GM12891 (cell line): Measurements from ENCODE around the gene PCID2.

Experiments
- DNase-seq: peaks from one replicate; pipeline ENCODE4 v3.0.0; 2011; ENCODE audit warnings: low spot score; ENCODE audit not compliant: insufficient read length
- FAIRE-seq: peaks from 2 replicates; lab custom pipeline; 2011; peaks lifted over from hg19 to GRCh38; lab: Jason Lieb, UNC
- PAX5 ChIP-seq: IDR thresholded peaks from 2 replicates; pipeline ENCODE4 v1.6.1; 2011; ENCODE audit warnings: low read length, moderate library complexity, mild to moderate bottlenecking; ENCODE audit not compliant: insufficient read depth, severe bottlenecking
- POLR2A ChIP-seq: IDR thresholded peaks from 2 replicates; pipeline ENCODE4 v1.6.1; 2011; ENCODE audit warnings: low read depth, low read length, control low read depth
- POLR2AphosphoS5 ChIP-seq: IDR thresholded peaks from 2 replicates; pipeline ENCODE4 v1.6.1; 2011; ENCODE audit warnings: low read depth, low read length, control low read depth
- POU2F2 ChIP-seq: IDR thresholded peaks from 2 replicates; pipeline ENCODE4 v1.6.1; 2011; ENCODE audit warnings: low read depth, mild to moderate bottlenecking, control low read depth, low read length, moderate library complexity
- SPI1 ChIP-seq: IDR thresholded peaks from 2 replicates; pipeline ENCODE4 v1.6.1; 2011; ENCODE audit warnings: low read depth, low read length, control low read depth
- TAF1 ChIP-seq: IDR thresholded peaks from 2 replicates; pipeline ENCODE4 v1.6.1; 2011; ENCODE audit warnings: low read depth, low read length, control low read depth

The PCID2 gene

GRCh38 chr13:113179374-113180230 lies 28.9 kb downstream of the PCID2 start:
- FAIRE-seq (no peak), DNase-seq (no peak)
- TF ChIP-seq PAX5 (no peak), POLR2AphosphoS5 (no peak), SPI1 (no peak), POU2F2 (no peak), TAF1 (no peak), POLR2A (no peak)

- DNase-seq (no peak), FAIRE-seq (no peak)
- TF ChIP-seq PAX5 (no peak), POLR2A (no peak), POU2F2 (no peak), POLR2AphosphoS5 (no peak), SPI1 (no peak), TAF1 (no peak)
Observed at GRCh38 chr13:113178896-113179167, 29.6 kb downstream of the PCID2 start.

DNA sequence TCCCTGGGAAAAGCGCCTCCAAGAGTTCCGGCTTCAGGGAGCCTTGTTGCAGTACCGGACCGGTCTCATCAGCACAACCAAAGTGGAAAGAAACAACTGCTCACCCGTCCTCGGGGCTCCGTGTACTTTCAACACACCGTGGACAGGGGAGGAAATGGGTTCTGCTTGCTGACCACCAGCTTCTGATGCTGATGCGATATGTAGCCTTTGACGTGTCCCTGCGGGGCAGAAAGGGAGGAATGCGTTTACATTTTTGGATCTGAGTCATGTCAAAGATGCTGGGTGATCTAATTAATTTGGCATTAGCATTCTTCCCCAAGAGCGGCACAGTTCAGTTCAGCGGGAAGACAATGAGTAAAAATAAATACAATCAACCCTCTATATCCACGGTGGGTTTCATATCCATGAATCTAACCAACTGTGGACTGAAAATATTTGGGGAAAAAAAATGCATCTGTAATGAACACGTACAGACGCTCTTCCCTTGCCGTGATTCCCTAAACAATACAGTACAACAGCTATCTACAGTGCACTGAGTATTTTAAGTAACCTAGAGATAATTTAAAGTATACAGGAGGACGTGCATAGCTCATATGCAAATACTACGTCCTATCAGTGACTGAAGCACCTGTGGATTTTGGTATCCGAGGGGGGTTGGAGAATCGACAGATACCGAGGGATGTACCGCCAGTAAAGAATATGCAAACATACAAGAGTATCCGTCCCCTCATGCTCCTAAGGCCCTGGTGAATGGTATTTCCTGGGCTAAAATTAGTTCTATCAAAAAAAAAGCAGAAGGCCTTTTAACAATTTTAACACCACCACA lies 30.2 kb downstream of the PCID2 start:
- TF ChIP-seq PAX5: no peak
- no peak for TF ChIP-seq POU2F2
- no peak for TF ChIP-seq POLR2AphosphoS5
- no peak for TF ChIP-seq POLR2A
- no peak for TF ChIP-seq SPI1
- TF ChIP-seq TAF1: no peak
- DNase-seq (no peak), FAIRE-seq (no peak)

GRCh38 chr13:113176822-113177221 lies 31.6 kb downstream of the PCID2 start:
- TF ChIP-seq POU2F2: no peak
- TF ChIP-seq SPI1: no peak
- no peak for TF ChIP-seq TAF1
- TF ChIP-seq POLR2A: no peak
- TF ChIP-seq PAX5: no peak
- no peak for TF ChIP-seq POLR2AphosphoS5
- DNase-seq (no peak), FAIRE-seq (no peak)

DNA sequence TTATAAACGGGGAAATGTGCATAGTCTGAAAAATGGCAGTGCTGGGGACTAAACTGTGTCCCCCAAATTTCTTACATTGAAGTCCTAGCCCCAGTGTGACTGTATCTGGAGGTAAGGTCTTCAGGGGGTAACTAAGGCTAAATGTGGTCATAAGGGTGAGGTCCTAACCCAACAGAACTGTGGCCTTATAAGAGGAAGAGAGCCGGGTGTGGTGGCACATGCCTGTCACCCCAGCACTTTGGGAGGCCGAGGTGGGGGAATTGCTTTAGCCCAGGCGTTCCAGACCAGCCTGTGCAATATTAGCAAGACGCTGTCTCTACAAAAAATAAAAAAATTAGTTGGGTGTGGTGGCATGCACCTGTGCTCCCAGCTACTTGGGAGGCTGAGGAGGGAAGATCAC lies 32.2 kb downstream of the PCID2 start:
- no peak for FAIRE-seq
- DNase-seq: no peak
- TF ChIP-seq POU2F2 (no peak), POLR2A (no peak)

GRCh38 chr13:113172419-113172926 lies 36.0 kb downstream of the PCID2 start:
- no peak for FAIRE-seq
- TF ChIP-seq PAX5 (no peak), POU2F2 (no peak)

GRCh38 chr13:113171250-113172125 lies 37.0 kb downstream of the PCID2 start:
- DNase-seq (no peak), FAIRE-seq (no peak)
- TF ChIP-seq POLR2A (no peak), TAF1 (no peak), PAX5 (no peak), SPI1 (no peak), POLR2AphosphoS5 (no peak), POU2F2 (no peak)

More at GRCh38 chr13:113172419-113172926, 36.0 kb downstream of the PCID2 start:
- DNase-seq: no peak

DNA sequence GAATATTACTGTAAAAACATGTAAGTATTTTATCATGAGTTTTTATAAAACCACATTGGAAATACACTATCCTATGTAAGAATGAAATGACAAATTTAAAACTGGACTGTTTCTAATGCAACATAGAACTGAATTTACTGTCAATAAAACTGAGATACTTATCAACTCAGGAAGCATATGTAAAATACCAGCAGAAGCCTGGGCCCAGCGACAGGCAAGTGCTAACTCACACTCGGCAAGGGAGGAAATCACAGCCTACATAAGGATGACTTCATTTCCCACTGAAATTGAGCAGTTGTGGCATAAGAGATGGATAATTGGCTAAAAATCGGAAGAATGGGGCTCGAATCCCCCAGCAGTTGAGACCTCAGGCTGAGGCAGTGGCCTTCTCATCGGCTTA lies 38.0 kb downstream of the PCID2 start:
- FAIRE-seq: no peak
- TF ChIP-seq PAX5: no peak
- no peak for TF ChIP-seq POU2F2
- TF ChIP-seq POLR2AphosphoS5: no peak
- no peak for TF ChIP-seq TAF1
- no peak for TF ChIP-seq SPI1
- TF ChIP-seq POLR2A: no peak
- no peak for DNase-seq
